Stimulated activated CD4-positive, alpha-beta T cell treated with anti-CD3 and anti-CD28 coated beads, TNF-alpha, amount 100 ng/mL, for 24 hours (primary cell): Measurements from ENCODE around the gene CACHD1.

ENCODE experiments used
- DNase-seq, 3 experiments: peaks; one replicate each; pipeline ENCODE4 v3.0.0-alpha.2; 2020; ENCODE audit warnings: low read depth in 3 of 3

The CACHD1 gene

DNA sequence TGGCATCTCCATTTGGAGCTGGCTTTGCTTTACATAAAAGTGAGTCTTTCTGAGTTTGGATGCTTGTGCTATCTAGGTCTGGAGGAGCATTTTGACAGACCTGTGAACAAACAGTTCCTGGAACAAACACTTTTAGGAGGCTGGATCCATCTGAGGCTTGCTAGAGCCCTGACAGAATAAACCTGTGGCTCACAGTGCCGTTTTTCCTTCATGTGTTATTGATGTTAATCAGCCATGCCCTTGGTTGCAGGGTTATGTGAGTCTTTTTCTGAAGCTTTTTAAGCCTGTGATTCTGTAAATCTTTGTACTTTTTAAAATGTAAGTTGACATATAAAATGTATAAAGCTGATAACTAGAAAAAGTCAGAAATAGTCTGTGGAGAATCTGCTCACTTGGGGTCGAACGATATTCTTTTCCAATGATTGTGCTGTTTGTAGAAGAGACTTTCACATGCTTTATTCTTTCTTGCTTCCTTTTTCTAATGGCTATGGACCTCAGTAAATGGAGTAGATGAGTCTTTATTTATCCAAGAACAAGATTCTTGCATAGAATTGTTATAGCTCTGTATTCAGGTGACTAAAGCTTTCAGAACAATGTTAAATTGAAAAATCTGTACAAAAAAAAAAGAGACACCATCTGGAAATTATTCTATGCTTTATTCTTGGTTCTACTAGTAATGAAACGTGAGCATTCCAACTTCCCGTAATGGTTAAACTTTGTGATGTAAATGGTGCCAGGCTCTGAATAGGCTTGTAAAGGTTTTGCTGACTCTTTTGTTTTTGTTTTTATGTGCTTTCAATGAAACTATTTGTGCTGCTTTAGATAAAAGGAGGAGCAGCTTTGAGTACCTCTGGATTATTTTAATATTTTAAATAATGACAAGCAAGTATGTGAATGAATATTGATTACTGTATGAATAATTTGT lies 53.7 kb downstream of the CACHD1 start:
- DNase-seq, result no peak

GRCh38 chr1:64524614-64525013 lies 54.7 kb downstream of the CACHD1 start:
- DNase-seq, result no peak

- no peak for DNase-seq
Measured at GRCh38 chr1:64525116-64525686, 55.3 kb downstream of the CACHD1 start.

GRCh38 chr1:64526312-64526711 lies 56.4 kb downstream of the CACHD1 start:
- no peak for DNase-seq

DNA sequence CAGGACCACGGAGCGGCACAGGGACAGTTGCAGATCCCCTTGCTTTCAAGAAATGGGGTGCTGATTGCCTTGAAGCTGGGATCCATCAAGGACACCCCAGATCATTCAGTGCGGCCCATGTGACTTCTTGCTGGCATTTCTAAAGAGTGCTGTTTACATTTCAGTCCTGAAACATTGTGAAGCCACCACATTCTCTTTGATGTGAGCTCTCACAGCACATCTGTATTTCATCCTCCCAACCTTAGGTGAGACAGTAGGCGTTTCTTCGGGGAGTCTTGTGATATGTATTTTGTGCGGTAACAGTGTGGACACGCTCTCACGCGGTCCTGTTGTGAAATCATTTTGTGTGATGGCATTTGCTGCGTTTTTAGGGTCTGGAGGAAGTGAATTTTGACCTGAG lies 57.2 kb downstream of the CACHD1 start:
- DNase-seq, result no peak

DNA sequence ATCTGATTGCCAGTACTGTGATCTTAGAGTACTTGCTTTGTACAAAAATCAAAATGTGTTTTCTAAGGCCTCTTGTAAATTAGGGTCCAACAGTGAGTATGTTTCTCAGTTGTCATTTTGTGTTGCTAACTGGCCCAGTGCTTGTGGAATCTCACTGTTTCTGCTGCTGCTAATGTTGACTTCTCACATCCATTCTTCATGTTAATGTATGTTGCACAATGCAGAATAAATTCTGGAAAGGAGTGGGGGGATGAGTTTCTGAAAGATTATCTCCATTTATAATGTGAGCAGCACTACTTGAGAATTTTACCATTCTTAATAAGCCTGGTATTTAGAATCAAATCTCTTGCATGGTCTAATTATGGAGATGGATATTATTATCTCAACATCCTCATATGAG lies 57.9 kb downstream of the CACHD1 start:
- DNase-seq, result no peak

DNA sequence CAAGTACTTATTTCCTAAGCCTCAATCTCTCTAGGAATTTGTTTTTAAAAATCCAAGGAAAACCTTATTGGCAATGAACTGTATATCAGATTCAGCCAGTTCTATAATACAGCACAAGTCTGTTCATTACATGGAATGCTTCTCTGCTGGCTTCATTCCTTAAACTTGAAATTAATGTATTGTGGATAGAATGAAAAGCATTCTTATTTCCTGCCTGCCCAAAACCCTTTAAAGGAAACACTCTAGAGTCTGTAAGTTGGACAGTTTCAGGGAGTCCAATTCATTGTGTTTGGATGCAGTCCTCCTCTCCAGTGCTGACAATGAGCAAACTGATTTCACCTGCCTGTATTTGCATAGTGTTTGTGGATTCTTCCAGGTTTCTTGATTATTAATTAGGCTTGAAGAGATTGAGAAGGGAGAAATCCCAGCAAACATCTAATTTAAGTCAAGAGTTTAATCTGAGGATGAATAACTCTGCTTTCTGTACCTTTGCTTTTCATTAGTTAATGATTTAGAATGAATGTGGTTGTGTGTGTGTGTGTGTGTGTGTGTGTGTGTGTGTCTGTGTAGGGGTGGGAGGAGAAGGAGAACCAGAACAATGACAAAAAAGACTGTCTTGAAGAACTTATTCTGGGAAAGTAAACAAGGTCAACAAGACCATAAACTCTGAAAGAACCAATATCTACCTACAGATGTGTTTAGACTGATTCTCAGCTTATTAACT lies 61.2 kb downstream of the CACHD1 start:
- no peak for DNase-seq

- DNase-seq, result no peak
Measured at GRCh38 chr1:64532646-64533045, 62.7 kb downstream of the CACHD1 start.

GRCh38 chr1:64535938-64536835 lies 66.3 kb downstream of the CACHD1 start:
- no peak for DNase-seq

DNA sequence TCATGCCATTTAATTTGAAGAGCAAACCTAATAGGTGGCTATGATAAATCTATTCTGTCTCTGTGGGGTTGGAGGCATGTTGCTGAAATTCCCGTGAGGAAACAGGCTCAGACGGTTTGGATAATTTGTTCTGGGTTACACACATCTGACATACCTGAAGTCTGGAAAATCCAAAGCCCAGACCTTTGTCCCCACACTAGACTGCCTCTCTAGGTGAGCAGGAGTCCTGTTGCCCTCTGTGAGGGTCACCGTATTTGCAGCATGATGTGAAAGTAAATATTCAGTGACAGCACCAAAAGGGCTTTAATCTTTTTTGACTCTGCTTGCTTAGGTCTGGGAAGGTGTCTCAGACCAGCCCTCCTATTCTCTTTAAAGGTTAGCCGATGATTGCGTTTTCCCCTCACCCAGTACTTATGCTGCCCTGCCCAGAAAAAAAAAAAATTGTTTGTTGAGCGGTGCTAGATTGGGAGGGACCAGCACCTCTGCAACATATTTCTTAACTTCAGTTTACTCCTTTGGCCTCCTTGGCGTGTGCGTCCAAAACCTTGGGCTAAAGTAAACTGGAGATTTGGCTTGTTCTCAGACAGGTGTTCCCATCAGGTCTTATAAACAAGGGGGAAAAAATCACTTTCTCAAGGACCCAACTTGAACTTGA lies 67.0 kb downstream of the CACHD1 start:
- no peak for DNase-seq

GRCh38 chr1:64537942-64538341 lies 68.0 kb downstream of the CACHD1 start:
- DNase-seq, result no peak

DNA sequence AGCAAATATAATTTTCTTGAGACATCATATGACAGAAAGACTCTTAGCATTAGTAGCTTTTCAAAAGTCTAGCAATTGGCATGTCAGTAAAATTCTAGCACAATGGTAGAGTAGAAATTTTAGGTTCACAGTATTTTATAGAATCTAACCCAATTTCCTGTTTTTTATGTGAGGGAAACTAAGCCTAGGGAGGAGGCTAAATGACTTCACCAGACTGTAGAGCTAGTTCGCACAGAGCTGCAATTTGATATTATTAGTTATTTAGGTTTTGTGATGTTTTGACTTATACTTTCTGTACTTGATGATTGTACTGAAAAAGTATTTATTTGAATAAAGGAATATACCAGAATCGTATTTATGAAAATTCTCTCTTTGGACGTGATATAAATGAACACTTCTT lies 68.5 kb downstream of the CACHD1 start:
- no peak for DNase-seq

DNA sequence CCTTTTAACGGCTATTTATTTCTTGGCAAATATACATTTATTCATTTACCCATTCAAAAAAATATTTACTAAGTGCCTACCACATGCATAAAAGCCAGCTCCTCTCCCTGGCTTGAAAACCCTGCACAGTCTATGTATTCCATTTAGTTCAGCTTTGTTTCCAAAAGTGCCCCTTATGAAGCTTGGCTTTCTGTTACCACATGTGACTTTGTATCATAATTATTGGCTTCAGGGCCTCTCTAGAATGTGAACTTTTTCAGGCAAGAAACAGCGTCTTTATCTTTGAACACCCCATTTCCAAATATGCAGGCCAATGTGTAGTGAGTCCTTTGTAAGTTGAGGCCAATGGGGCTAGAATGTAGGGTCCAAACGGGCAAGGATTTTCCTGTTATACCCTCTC lies 69.4 kb downstream of the CACHD1 start:
- no peak for DNase-seq

- DNase-seq, result no peak
Measured at GRCh38 chr1:64539781-64540218, 69.9 kb downstream of the CACHD1 start.

- no peak for DNase-seq
Measured at GRCh38 chr1:64540265-64540791, 70.4 kb downstream of the CACHD1 start.

- no peak for DNase-seq
Measured at GRCh38 chr1:64542118-64542517, 72.2 kb downstream of the CACHD1 start.

- DNase-seq, result no peak
Measured at GRCh38 chr1:64543831-64544230, 73.9 kb downstream of the CACHD1 start.

- DNase-seq, result no peak
Measured at GRCh38 chr1:64545118-64545843, 75.4 kb downstream of the CACHD1 start.

GRCh38 chr1:64546013-64546412 lies 76.1 kb downstream of the CACHD1 start:
- DNase-seq, result no peak
